AG10803 (cell line): ENCODE measurements around the gene UBE2D1.

Source experiments
- DNase-seq: peaks from one replicate; pipeline ENCODE4 v3.0.0; 2010; ENCODE audit warnings: low read depth
- H3K4me3 ChIP-seq: 2 replicates; pipeline ENCODE4 v1.5.1; 2011; ENCODE audit warnings: mild to moderate bottlenecking, low read length, control low read depth
- TF ChIP-seq, protein P1 (sequence below): conservative IDR thresholded peaks from 2 replicates; pipeline ENCODE4 v1.5.1; 2011; ENCODE audit warnings: mild to moderate bottlenecking, low read length, control low read depth, inconsistent platforms

UBE2D1 gene

DNA sequence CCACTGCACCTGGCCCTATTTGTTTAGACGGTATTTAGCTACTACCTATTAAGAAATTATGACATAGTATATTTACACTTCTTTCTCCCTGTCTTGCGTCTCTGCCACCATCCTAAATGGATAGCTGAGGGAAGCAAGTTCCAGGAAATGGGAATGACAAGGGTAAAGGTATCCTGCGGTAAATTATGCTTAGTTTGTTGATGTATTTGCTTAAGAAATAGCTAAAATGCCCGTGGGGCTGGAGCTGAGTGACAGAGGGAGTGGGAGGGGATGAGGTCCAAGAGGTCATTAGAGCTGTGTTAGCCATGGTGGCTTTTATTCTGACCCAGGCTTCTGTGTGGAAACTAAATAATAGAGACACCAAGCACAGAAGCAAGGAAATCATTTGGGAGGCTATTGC lies 29.0 kb upstream of the UBE2D1 start:
- DNase-seq, result no peak
- H3K4me3 ChIP-seq, result no peak overlapping the region

DNA sequence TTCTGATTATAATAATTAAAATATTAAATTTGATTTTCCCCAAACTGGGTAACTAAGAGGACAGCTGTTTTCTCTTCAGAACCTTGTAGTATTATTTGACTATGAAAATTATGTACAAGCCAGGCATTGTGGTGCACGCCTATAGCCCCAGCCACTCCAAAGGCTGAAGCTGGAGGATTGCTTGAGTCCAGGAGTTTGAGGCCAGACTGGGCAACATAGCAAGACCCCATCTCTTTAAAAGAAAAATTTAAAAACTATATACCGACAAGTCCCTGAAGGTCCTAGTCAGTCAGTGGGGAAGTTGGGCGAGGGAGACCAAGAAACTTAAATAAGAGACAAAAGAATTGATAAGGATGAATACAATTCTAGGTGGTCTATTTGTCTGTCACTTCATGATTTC lies 27.1 kb upstream of the UBE2D1 start:
- DNase-seq, result no peak
- no peak overlapping the region for H3K4me3 ChIP-seq
- TF ChIP-seq, protein P1, sequence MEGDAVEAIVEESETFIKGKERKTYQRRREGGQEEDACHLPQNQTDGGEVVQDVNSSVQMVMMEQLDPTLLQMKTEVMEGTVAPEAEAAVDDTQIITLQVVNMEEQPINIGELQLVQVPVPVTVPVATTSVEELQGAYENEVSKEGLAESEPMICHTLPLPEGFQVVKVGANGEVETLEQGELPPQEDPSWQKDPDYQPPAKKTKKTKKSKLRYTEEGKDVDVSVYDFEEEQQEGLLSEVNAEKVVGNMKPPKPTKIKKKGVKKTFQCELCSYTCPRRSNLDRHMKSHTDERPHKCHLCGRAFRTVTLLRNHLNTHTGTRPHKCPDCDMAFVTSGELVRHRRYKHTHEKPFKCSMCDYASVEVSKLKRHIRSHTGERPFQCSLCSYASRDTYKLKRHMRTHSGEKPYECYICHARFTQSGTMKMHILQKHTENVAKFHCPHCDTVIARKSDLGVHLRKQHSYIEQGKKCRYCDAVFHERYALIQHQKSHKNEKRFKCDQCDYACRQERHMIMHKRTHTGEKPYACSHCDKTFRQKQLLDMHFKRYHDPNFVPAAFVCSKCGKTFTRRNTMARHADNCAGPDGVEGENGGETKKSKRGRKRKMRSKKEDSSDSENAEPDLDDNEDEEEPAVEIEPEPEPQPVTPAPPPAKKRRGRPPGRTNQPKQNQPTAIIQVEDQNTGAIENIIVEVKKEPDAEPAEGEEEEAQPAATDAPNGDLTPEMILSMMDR, result no peak

More for the DNA sequence above, 29.0 kb upstream of the UBE2D1 start:
- TF ChIP-seq, protein P1, result no peak

DNA sequence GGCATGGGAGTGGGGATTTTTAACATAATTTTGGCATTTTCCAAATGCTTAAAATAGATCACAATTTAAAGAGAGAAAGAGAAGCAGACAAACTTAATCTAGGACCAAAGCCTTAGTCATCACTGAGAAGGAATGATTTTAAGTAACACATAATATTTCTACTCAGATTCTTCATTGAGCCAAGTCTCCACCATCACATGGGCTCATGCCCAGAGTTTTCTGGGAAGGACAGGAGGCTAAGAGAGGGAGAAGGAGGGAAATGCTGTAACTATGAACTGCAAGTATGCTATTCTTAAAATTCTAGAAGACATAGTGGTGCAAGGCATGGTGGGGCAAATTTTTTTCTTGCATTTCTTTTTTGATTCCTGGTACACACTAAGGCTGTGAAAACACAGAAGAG lies 23.8 kb upstream of the UBE2D1 start:
- TF ChIP-seq, protein P1, result no peak
- DNase-seq, result peak; percentile 6
- no peak overlapping the region for H3K4me3 ChIP-seq

DNA sequence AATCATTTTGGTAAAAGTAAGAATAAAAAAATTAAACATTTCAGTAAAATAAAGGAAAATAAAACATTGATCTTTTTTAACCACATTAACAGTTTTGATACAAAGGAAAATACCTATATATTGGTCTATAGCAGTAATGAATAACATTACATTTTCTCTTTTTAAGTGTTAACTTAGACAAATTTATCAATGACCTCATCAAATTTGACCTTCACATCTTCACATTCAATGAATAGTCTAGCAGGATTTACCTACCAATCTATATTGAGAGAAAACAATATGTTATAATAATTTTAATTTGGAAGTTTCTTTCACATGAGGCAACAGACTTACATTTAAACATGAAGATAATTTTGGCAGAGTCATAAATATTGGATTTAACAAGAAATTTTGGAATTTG lies 17.9 kb upstream of the UBE2D1 start:
- DNase-seq, result no peak
- TF ChIP-seq, protein P1, result no peak
- no peak overlapping the region for H3K4me3 ChIP-seq

DNA sequence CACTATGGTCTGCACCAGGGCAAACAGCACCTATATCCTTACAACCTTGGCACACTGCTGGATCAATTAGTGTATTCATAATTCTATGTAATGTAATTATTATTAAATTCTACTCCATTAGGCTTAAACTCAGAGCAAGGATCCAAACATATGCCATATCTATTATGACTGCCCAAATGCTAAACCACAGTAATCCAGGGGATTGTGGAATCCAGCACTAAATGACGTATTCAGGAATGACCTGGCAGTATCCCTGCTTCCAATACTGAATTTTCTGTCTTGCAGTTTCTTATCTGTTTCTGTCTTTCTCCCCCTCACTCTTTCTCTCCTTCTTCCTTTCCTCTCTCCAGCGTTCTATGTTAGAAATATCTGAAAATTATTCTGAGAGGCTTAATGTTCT lies 16.5 kb upstream of the UBE2D1 start:
- TF ChIP-seq, protein P1, result no peak
- DNase-seq, result peak; percentile 26

DNA sequence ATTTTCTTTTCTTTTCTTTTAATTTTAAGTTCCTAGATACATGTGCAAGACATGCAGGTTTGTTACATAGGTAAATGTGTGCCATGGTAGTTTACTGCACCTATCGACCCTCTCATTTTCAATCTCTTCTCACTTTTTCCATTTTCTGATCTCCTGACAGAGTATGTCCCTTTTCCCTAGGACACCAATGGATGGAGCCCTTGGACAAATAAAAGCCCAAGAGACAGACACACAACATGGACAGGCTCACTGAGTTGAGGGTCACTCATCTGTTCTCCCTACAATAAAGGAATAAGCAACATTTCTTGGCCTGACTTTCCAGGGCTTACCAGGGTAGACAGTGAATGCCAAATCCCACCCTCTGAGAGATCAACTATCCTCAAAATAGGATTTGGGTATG lies 15.2 kb upstream of the UBE2D1 start:
- no peak overlapping the region for H3K4me3 ChIP-seq
- no peak for DNase-seq
- TF ChIP-seq, protein P1, result no peak

More for the DNA sequence above, 16.5 kb upstream of the UBE2D1 start:
- no peak overlapping the region for H3K4me3 ChIP-seq

DNA sequence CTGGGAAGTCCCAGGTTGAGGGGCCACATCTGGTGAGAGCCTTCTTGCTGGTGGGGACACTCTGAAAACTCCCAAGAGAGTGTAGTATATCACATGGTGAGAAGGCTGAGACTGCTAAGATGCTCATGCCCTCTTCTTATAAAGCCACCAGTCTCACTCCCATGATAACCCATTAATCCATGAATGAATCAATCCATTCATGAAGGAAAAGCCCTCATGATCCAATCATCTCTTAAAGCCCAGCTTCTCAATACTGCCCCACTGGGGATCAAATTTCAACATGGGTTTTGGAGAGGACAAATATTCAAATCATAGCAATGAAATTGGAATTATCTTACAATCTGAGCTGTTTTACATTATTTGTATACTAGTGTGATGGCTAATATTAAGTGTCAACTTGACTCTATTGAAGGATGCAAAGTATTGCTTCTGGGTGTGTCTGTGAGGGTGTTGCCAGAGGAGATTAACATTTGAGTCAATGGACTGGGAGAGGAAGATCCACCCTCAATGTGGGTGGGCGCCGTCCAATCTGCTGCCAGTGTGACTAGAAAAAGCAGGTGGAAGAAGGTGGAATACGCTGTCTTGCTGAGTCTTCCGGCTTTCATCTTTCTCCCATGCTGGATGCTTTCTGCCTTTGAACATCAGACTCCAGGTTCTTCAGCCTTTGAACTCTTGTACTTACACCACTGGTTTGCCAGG lies 14.3 kb upstream of the UBE2D1 start:
- H3K4me3 ChIP-seq, result no peak overlapping the region
- DNase-seq, result no peak
- TF ChIP-seq, protein P1, result no peak
